Vagina (tissue), 2 donors: ENCODE measurements around the gene CYBB.

Source experiments
- CTCF ChIP-seq, 3 experiments: fragments of 450-650 bp in 2 of 3; fragments of 200-600 bp in 1 of 3; sonication (generic) in 1 of 3; IDR thresholded peaks; one replicate each; pipeline ENCODE4 v1.5.1; 2017 to 2019; ENCODE audit warnings: antibody characterized with exemption in 3 of 3, mild to moderate bottlenecking in 2 of 3, moderate library complexity in 2 of 3
- POLR2AphosphoS5 ChIP-seq, 2 donors: sonication (generic); formaldehyde crosslinking; IDR thresholded peaks; one replicate each; pipeline ENCODE4 v1.9.0; 2017; ENCODE audit warnings: antibody characterized with exemption in 2 of 2, mild to moderate bottlenecking in 2 of 2, low read depth in 1 of 2; ENCODE audit not compliant: insufficient read depth in 1 of 2

GRCh38 chrX:37785569-37785968, 5.7 kb downstream of the CYBB start:
- TF ChIP-seq CTCF (IDR thresholded peaks at IDR 0.05) (no peak), POLR2AphosphoS5 (IDR thresholded peaks at IDR 0.05; ENCODE audit: insufficient read depth in 1 of 2, low read depth in 1 of 2) (no peak)
